ENCODE results near the gene MAD2L2. TPM values are rescaled to one million over a fixed set of nuclear protein-coding genes. Genes with fewer than 3 reads are reported as not detected.

The MAD2L2 gene
- total and polyA plus RNA-seq, 9 of the 15 experiments (the other 6 are each of a cell fraction or from before 2014, with no cell fraction given): 12.4 to 286 (median 143) TPM

DNA sequence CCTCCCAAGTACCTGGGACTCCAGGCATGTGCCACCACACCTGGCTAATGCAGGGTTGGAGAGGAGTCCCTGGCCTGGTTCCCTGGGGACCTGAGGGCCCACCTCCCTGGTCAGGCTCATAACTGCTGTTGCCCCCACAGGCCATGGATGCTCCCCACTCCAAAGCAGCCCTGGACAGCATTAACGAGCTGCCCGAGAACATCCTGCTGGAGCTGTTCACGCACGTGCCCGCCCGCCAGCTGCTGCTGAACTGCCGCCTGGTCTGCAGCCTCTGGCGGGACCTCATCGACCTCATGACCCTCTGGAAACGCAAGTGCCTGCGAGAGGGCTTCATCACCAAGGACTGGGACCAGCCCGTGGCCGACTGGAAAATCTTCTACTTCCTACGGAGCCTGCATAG, 12.4 kb downstream of the MAD2L2 start (continued):
- TF ChIP-seq, protein P1, sequence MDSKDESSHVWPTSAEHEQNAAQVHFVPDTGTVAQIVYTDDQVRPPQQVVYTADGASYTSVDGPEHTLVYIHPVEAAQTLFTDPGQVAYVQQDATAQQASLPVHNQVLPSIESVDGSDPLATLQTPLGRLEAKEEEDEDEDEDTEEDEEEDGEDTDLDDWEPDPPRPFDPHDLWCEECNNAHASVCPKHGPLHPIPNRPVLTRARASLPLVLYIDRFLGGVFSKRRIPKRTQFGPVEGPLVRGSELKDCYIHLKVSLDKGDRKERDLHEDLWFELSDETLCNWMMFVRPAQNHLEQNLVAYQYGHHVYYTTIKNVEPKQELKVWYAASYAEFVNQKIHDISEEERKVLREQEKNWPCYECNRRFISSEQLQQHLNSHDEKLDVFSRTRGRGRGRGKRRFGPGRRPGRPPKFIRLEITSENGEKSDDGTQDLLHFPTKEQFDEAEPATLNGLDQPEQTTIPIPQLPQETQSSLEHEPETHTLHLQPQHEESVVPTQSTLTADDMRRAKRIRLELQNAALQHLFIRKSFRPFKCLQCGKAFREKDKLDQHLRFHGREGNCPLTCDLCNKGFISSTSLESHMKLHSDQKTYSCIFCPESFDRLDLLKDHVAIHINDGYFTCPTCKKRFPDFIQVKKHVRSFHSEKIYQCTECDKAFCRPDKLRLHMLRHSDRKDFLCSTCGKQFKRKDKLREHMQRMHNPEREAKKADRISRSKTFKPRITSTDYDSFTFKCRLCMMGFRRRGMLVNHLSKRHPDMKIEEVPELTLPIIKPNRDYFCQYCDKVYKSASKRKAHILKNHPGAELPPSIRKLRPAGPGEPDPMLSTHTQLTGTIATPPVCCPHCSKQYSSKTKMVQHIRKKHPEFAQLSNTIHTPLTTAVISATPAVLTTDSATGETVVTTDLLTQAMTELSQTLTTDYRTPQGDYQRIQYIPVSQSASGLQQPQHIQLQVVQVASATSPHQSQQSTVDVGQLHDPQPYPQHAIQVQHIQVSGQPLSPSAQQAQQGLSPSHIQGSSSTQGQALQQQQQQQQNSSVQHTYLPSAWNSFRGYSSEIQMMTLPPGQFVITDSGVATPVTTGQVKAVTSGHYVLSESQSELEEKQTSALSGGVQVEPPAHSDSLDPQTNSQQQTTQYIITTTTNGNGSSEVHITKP (IDR thresholded peaks at IDR 0.05; ENCODE audit: partially characterized antibody): no peak
- TF ChIP-seq ILF3 (IDR thresholded peaks at IDR 0.05; ENCODE audit: borderline replicate concordance) (no peak), MAFK (IDR thresholded peaks at IDR 0.05; ENCODE audit: low read length) (no peak), RBFOX2 (IDR thresholded peaks at IDR 0.05; ENCODE audit: low read depth, low read length) (peak; percentile 50; the same call in 1 of the 2 replicates), POLR2G (IDR thresholded peaks at IDR 0.05; ENCODE audit: low read depth, low read length) (peak; percentile 59; the same call in 1 of the 2 replicates)
- TF ChIP-seq, protein P2, sequence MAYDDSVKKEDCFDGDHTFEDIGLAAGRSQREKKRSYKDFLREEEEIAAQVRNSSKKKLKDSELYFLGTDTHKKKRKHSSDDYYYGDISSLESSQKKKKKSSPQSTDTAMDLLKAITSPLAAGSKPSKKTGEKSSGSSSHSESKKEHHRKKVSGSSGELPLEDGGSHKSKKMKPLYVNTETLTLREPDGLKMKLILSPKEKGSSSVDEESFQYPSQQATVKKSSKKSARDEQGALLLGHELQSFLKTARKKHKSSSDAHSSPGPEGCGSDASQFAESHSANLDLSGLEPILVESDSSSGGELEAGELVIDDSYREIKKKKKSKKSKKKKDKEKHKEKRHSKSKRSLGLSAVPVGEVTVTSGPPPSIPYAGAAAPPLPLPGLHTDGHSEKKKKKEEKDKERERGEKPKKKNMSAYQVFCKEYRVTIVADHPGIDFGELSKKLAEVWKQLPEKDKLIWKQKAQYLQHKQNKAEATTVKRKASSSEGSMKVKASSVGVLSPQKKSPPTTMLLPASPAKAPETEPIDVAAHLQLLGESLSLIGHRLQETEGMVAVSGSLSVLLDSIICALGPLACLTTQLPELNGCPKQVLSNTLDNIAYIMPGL (CRISPR knock-in tag; IDR thresholded peaks at IDR 0.05): no peak
- TF ChIP-seq, protein P3, sequence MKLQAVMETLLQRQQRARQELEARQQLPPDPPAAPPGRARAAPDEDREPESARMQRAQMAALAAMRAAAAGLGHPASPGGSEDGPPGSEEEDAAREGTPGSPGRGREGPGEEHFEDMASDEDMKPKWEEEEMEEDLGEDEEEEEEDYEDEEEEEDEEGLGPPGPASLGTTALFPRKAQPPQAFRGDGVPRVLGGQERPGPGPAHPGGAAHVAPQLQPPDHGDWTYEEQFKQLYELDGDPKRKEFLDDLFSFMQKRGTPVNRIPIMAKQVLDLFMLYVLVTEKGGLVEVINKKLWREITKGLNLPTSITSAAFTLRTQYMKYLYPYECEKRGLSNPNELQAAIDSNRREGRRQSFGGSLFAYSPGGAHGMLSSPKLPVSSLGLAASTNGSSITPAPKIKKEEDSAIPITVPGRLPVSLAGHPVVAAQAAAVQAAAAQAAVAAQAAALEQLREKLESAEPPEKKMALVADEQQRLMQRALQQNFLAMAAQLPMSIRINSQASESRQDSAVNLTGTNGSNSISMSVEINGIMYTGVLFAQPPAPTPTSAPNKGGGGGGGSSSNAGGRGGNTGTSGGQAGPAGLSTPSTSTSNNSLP (IDR thresholded peaks at IDR 0.05; ENCODE audit: borderline replicate concordance, low read depth, low read length): no peak
